ENCODE results near the gene TMEM45B.
"Not testable (repeated sequence)": the region's sequence is repeated elsewhere in the genome, so short reads cannot be mapped to it uniquely, and the experiment has no call there.

TMEM45B gene

GRCh38 chr11:129815596-129816461, at the start of gene TMEM45B:
TSS of gene TMEM45B (plus strand) at chr11:129815848. CDS start at chr11:129852483, 36,635 bp downstream.
- no peak for DNase-seq (ENCODE audit: low spot score)

GRCh38 chr11:129766898-129767604, 48.6 kb upstream of the TMEM45B start:
- DNase-seq (ENCODE audit: low spot score) = no peak

- DNase-seq (ENCODE audit: low spot score) = no peak
Measured at GRCh38 chr11:129767827-129768226, 47.8 kb upstream of the TMEM45B start.

GRCh38 chr11:129768356-129768755, 47.3 kb upstream of the TMEM45B start:
- DNase-seq (ENCODE audit: low spot score) = no peak

GRCh38 chr11:129769059-129769458, 46.6 kb upstream of the TMEM45B start:
- DNase-seq (ENCODE audit: low spot score) = no peak

GRCh38 chr11:129770993-129771392, 44.7 kb upstream of the TMEM45B start:
- DNase-seq (ENCODE audit: low spot score) = no peak

GRCh38 chr11:129771456-129771855, 44.2 kb upstream of the TMEM45B start:
- DNase-seq (ENCODE audit: low spot score) = not testable (repeated sequence)

- DNase-seq (ENCODE audit: low spot score) = no peak
Measured at GRCh38 chr11:129778877-129779276, 36.8 kb upstream of the TMEM45B start.

GRCh38 chr11:129779342-129779741, 36.3 kb upstream of the TMEM45B start:
- no peak for DNase-seq (ENCODE audit: low spot score)

- DNase-seq (ENCODE audit: low spot score) = peak; percentile 2
Measured at GRCh38 chr11:129785383-129786111, 30.1 kb upstream of the TMEM45B start.

GRCh38 chr11:129786112-129786416, 29.6 kb upstream of the TMEM45B start:
- not testable (repeated sequence) for DNase-seq (ENCODE audit: low spot score)

GRCh38 chr11:129787532-129788155, 28.0 kb upstream of the TMEM45B start:
- no peak for DNase-seq (ENCODE audit: low spot score)

- DNase-seq (ENCODE audit: low spot score) = no peak
Measured at GRCh38 chr11:129788278-129788677, 27.4 kb upstream of the TMEM45B start.

- DNase-seq (ENCODE audit: low spot score) = no peak
Measured at GRCh38 chr11:129790106-129790505, 25.5 kb upstream of the TMEM45B start.

GRCh38 chr11:129791515-129791914, 24.1 kb upstream of the TMEM45B start:
- DNase-seq (ENCODE audit: low spot score) = no peak

- DNase-seq (ENCODE audit: low spot score) = no peak
Measured at GRCh38 chr11:129792663-129793062, 23.0 kb upstream of the TMEM45B start.

GRCh38 chr11:129795089-129795488, 20.6 kb upstream of the TMEM45B start:
- no peak for DNase-seq (ENCODE audit: low spot score)

GRCh38 chr11:129798212-129798611, 17.4 kb upstream of the TMEM45B start:
- no peak for DNase-seq (ENCODE audit: low spot score)

GRCh38 chr11:129800162-129800561, 15.5 kb upstream of the TMEM45B start:
- not testable (repeated sequence) for DNase-seq (ENCODE audit: low spot score)

GRCh38 chr11:129800655-129801054, 15.0 kb upstream of the TMEM45B start:
- no peak for DNase-seq (ENCODE audit: low spot score)

- no peak for DNase-seq (ENCODE audit: low spot score)
Measured at GRCh38 chr11:129803533-129803932, 12.1 kb upstream of the TMEM45B start.

- no peak for DNase-seq (ENCODE audit: low spot score)
Measured at GRCh38 chr11:129804012-129804411, 11.6 kb upstream of the TMEM45B start.

Measured in putamen (tissue), 1 donor.